NCI-H2081 (cell line): Measurements from ENCODE around the gene PHTF2.

ENCODE experiments used
- DNase-seq, 2 experiments: peaks; one replicate each; lab custom pipeline; 2025; lab: John Stamatoyannopoulos, UW

Gene PHTF2

DNA sequence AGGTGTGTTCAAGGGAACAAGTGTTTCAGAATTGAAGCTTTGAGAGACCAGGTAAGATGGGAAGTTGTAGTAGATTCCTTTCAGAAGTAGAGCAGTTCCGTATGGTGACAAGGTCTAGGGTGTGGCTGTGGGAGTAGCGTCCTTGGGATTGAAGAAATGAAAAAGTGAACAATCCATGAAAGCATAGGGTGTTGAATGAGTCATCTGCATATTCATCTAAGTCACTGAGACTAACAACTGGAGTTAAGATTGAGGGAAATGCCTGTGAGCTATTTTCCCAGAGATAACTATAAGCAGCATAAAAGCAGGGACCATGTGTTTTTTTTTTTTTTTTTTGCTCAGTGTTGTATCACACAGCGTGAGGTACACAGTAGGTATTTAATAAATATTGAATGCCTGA is 134.8 kb downstream of the PHTF2 start:
- DNase-seq: no peak

DNA sequence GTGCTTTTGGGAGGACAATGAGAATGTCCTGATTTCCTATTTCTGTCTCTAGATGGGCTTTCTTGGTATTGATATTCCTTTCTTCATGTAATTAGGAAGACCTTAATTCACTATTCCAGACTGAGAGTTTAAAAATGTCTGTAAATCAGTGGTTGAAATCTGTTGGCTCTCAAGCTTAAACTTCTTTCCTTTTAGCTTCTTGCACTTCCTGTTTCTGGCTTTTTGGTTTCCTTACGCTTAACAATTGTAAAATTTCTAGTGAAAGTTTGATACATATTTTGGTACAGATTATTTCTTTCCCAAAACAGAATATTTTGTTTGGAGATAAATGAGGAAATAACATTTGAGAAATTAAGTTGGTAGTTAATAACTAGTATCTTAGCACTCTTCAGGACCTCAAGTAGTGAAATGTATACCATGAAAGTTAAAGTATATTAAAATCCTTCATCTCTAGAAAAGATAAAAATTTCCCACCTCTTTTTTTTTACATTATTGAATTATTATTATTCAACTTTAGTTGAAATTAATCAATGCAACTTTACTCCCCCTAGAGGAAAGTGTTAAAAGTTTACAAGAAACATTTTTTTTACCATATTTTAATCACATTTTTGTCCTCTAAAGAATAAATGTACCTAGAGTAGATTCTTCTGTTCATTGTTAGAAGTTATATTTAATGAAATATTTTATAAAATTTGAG is 137.2 kb downstream of the PHTF2 start:
- no peak for DNase-seq

DNA sequence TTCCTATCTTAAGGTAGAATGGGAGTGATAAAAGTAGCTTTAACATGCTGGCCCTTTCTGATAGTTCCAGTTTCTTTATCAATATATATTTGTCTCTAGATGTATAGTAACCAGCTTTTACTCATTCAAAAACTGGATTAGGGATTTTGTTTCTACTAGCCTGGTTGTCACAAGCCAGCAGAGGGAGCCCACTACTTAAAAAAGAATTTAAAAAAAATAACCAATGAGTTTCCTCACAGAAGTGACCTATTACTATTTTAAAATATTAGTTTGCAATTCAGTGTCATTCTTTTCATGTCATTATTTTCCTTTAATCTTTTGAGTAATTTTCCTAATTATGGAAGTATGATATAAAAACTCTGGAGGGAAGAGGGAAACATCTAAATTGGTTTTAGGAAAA is 142.1 kb downstream of the PHTF2 start:
- DNase-seq: peak; percentile 16 to 17

DNA sequence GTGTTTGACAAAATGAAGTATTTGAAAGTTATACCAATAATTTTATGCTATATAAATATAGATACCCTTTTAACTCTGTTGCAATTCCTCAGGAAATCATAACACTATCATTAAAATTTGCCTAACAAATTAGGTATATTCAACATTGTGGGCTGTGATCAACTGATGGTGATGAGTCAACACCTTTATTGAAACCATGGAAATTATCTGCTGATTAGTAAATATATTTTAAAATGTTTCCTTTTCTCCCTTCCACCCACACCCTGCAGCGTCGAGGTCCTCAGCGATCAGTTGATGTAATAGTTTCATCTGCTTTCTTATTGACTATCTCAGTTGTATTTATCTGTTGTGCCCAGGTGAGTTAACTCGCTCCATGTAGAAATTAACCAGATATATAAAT is 143.9 kb downstream of the PHTF2 start:
- no peak for DNase-seq

DNA sequence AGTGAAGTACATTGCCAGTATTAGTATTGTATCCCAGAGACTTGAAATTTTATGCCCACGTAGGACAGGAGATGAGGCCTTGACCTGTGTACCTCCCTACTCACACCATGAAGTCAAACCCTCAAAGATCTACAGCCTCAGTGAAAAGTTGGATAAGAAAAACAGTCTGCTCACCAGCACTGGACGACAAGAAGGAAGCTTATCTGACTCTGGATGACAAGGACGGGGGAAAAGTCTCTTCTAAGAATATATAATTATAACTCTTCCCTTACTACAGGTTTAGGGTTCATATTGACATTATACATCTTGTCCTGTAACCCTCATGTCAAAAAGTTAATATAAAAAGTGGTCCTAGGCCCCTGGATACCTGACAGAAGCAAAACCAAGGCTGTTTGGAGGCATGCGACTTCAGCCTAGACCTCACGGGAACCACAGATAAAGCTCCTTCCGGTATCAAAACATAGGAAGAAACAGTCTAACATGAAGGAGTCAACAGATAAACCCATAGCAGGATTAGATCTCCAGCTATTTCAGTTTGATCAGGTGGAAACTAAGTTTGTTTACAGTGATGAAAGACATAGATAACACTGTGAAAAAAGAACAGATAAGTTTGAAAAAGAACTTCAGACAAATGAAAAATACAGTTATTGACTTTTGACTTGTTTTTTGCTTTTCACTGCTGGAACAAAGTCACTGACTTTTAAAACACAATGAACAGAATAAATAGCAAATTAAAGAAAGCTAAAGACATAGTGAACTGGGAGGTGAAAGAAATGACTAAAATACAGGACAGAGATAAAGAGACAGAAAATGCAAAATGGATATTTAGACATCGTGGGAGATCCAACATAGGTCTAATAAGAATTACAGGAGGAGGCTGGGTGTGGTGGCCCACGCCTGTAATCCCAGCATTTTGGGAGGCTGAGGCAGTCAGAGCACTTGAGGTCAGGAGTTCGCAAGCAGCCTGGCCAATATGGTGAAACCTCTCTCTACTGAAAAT is 145.9 kb downstream of the PHTF2 start:
- no peak for DNase-seq

DNA sequence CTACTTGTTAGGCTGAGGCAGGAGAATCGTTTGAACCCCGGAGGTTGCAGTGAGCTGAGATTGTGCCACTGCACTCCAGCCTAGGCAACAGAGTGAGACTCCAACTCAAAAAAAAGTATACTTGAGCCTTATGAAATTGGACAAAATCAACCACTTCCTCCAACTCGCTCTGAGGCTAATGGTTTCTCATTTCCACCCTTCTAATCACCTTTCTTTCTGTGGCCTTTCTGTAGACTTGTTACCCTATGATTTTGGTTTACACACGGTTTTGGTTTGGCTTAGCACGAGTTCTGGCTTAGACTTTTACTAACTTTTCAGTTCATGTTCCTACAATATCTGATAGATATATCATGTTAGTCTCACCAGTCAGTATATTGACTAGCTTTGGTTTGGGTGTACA is 152.0 kb downstream of the PHTF2 start:
- no peak for DNase-seq

DNA sequence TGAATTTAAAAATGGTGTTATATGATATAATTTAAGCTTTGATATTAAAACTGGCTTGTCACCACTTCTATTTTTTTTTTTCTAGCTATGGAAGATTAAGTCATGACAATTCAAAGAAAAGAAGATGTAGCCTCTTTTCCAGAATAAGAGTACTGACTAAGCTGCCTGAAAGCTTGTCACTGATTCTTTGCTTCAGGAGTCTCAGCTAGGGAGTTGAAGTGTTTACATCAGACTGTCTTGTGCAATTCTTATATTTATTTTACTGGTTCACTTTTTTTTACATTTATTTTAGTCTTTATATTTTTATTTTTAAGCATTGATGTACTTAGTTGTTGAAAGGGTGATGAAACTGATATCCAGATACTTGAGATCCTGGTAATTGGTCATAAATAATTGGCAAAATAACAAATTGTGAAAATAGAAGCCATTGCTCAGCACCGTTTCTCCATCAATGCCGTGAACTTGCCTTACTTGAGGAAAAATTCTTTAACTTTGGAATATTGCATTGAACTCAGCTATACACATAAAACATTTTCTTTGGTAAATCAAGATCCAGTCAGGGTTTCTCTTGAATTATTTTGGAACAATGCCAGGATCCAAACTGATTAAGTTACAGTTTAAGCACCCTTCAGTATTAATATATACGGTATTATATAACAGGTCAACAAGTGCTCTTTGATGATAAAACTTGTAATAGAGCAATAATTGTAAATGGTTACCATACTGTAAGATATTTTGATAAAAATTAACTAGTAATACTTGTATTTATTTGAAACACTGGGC is 156.4 kb downstream of the PHTF2 start:
- no peak for DNase-seq

DNA sequence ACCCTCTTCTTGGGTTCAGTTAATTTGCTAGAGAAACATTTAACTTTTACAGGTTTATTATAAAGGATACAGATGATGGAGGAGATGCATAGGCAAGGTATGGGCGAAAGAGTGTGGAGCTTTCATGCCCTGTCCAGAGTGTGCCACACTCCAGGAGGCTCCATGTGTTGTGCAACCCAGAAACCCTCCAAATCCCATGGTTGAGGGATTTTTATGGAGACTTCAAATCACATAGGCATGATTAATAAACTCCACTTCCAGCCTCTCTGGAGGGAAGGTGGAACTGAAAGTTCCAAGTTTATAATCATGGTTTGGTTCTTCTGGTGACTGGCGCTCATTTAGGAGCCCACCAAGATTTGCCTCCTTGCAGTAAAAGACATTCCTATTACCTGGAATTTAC is 159.9 kb downstream of the PHTF2 start:
- DNase-seq: no peak

DNA sequence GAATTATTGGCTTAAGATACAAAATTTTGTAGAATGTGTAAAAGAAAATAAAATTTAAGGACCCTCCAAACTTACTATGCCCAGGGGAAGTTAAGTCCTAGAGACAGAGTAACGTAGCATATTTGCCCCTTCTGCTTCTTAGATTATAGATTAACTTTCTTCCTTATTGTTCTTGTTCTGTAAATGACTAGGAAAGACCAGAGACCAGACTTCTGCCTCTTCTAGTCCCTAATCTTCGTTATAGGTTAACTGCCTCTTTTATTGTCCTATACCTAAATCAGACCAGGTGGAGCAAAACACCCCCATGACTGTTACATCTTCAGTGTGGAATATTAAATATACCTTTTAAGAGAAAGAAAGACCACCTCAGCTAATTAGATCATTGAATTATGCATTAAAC is 160.5 kb downstream of the PHTF2 start:
- DNase-seq: no peak

DNA sequence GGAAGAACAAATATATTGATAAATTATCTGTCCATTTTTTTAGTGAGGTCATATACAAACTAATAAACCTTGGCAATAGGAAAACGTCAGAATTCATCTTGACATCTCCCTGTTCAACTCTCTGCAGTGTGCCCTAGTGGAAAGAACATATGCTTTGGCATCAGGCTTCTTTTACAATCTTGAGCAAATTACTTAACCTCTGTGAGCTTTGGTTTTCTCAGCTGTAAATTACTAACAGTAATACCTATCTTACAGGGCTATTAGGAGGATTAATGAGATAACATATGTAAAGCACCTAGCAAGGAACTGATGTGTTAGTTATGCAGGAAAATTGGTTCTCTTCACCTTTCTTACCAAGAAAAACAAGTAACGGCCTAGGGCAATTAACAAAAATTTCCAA is 161.8 kb downstream of the PHTF2 start:
- no peak for DNase-seq

DNA sequence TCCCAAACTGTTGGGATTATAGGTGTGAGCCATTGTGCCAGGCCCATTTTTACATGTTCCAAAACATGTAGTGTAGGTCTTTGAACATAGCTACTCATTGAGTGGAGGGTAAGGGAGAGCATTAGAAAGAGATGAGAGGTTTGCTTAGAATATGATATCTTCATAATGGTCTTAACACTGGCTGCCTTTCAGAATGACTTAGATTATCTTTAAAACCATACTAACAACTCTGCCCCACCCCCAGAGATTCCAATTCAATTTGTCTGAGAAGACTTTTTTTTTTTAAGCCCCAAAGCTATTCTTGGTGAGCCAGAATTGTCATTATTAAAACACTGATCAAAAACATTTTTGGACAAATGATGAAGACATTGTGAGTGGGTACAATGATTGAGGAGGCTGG is 168.9 kb downstream of the PHTF2 start:
- no peak for DNase-seq

DNA sequence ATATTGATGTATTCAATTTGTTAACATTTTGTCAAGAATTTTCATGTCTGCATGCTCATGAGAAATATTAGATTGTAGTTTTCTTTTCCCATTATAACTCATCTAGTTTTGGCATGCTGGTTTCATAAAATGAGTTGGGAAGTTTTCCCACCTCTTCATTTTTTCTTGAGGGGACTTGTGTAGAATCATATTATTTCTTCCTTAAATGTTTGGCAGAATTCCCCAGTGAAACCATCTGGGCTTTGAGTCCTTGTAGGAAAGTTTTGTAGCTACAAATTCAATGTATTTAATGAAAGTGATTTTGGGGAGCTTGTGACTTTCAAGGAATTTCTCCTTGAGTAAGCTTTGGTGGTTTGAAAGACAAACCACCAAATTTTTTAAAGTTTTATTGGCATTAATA is 173.2 kb downstream of the PHTF2 start:
- no peak for DNase-seq

DNA sequence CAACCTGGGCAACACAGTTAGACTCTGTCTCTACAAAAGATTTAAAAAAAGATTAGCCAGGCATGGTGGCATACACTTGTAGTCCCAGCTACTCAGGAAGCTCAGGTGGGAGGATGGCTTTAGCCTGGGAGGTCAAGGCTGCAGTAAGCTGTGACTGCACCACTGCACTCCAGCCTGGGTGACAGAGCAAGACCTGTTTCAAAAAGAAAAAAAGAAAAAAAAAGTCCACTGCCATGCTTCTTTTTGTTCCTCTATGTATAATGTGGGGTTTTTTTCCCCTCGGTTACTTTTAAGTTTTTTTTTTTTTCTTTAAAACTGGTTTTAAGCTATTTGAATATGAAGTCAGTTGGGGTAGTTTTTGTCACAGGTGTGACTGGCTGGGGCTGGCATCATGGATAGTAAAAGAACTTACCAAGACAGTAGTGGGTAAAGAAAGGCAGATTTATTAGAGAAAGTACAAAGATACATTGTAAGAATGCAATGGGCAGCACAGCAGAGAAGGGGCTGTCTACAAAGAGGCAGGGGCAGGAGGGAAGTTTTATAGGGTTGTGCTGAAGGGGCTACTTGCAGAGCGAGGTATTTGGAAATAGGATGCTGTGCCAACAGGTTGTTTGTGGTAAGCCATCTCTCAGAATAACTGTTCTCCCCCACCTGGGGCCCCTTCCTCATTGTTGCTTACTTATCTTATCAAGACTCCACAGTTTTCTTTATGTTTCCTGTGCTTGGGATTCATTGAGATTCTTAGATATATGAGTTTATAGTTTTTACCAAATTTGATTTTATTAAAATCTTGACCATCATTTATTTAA is 177.3 kb downstream of the PHTF2 start:
- no peak for DNase-seq

DNA sequence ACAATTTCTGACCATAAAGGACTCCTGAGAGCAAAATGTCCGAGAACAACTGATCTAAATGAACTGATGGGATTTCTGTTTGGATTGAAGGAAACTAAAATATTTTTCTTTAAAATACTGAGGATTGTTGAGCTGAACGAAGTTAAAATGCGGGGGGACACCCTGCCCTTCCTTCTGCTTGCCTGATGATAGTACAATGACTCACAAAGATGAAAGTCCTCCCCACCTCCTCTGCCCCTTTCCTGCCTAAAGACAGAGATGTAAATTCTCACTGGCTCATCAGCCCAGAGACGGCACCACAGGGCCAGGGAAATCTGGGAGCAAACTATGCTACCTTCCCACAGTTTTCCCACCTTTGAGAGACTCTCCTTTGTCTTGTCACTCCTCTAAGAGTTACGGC is 180.6 kb downstream of the PHTF2 start:
- DNase-seq: no peak

DNA sequence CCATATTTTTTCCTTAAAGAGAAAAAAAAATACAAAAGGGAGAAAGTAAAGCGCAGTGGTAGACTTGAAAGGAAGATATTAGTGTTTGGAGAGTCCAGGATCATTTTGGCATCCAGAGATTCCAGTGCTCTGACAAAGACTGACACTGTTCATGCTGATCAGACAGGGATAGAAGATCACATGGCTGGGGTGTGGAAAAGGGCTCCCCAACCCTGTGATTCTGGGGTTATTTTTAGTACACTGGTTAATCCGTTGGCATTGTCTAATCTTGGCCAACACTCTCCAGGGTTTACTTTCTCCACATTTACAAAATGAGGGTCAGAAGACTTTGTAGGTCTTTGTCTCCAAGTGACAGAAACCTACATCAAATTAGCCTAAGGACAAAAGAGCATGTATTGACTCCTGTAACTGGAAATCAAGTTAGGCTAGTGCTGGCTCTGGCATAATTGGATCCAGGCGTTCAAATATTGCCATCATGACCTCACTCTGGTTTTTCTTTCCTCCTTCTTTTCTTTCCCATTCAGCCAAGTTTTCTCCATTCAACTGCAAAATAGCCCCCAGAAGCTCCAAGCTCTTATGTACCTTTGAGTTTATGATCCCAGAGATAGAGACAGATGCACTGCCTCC is 181.6 kb downstream of the PHTF2 start:
- DNase-seq: no peak

DNA sequence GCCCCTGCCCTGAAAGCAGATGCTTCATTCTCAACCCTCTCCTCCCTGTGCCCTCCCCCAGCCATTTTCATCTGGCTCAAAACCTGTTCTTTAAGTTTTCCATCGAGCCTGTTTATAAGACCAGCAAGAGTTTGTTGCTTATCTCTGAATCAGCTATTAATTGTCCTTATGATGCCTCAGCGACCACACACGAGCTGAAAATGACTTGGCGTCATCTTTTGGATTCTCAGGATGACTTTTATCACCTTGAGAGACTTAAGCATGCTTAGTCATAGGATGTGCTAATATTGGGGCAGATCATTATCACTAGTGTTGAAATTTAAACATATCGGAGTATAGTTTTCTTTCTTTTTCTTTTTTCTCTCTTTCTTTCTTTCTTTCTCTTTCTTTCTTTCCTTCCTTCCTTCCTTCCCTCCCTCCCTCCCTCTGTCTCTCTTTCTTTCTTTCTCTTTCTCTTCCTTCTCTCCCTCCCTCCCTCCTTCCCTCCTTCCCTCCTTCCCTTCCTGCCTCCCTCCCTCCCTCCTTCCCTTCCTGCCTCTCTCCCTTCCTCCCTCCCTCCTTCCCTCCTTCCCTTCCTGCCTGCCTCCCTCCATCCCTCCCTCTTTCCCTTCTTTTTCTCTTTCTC is 184.5 kb downstream of the PHTF2 start:
- DNase-seq: no peak

DNA sequence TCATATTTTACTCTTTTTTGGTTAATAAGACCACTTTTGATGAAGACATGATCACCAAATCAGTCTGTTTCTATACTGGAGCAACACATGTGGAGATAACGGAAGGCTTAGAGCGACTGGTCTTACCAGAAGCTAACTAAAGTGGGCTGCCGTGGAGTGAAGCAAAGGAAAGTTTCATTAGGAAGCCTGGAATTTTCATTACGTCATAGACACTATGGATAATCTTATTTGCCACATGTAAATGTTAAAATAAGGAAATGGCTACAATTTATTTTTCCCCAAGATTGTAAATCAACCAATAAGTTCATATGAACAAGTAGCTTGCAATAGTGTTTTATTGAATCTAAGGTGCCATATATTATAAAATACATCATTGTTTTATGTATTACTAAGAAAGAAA is 185.4 kb downstream of the PHTF2 start:
- DNase-seq: no peak

DNA sequence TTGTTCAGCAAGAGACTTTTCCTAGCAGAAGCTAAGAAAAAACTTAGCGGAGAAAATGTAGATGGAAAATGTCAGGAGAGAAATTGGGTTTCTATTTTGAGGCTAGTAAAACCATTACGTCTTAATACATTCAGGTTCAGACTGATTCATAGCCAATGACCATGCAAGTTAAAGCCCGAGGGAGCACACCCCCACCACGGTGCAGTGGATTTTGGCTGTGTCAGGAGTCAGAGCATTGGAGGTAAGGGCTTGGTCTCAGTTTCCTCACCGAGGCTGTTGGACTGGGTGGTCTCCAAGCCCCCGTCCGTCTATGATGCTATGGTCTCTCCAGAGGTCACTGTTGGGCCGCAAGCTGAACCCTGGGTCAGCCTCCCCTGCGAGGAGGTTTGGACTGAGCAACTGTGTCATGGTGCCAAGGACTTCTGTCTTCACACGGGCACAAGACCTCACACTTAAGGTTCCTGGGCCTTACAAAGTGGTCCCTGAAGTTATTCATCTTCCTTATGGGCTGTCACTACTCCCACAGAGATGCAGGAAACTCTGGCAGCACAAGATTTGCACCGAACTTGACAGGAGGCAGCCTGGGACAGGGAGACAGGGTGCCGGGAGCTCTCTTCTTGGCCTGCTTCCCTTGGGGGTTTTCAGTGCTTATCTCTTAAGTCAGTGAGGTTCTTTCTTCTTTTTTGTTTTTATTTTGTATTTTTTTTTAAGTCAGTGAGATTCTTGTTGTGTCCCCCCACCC is 186.8 kb downstream of the PHTF2 start:
- no peak for DNase-seq

DNA sequence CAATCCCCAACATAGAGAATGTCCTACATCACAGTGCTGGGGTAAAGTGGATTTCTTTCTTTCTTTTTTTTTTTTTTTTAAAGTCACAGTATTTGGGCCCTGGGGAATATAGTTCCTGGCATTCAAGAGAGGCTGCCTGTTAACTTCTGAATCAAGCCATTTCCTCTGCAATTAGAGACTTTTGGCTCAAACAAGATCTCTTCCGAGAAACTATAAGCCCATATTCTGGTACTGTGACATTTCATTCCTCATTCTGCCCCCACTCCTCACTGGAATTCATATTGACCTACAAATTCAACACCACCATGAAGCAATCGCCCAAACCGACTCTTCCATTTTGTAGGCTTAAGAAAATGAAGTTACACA is 187.4 kb downstream of the PHTF2 start:
- DNase-seq: no peak

DNA sequence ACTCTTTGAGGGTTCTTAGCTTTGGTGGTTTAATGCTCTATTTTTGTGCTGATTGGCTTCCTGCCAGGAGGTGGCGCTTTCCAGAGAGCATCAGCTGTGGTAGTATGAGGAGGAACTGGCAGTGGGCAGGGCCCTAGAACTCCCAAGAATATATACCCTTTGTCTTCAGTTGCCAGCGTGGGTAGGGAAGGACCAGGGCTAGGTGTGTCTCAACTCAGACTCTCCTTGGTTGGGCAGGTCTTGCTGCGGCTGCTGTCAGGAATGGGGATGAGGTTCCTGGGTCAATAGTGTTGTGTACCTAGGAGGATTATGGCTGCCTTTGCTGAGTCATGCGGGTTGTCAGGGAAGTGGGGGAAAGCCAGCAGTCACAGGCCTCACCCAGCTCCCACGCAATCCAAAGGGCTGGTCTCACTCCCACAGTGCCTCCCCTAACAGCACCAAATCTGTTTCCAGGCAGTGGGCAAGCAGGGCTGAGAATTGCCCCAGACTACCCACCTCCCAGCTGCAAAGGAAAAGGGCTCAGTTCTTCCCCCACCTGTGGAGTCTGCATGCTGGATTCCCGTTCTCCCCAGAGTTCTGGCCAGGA is 191.5 kb downstream of the PHTF2 start:
- no peak for DNase-seq
